BJ (cell line): ENCODE measurements around the gene PRTG. TPM values are rescaled to one million over a fixed set of nuclear protein-coding genes. Genes with fewer than 3 reads are reported as not detected.

Source experiments
- CTCF ChIA-PET: fragments of 350-600 bp; formaldehyde crosslinking; extraction: SDS; loops from one replicate; lab custom pipeline; 2021; ENCODE audit warnings: antibody characterized with exemption, inconsistent platforms; lab: Yijun Ruan, JAX
- POLR2A ChIA-PET: fragments of 300-600 bp; sonication (Branson Sonifier 250); formaldehyde crosslinking; extraction: SDS; loops from one replicate; lab custom pipeline; 2021; ENCODE audit warnings: antibody characterized with exemption; lab: Charles Lee
- DNase-seq: peaks from one replicate; pipeline ENCODE4 v3.0.0-alpha.2; 2011; ENCODE audit warnings: low read depth
- H3K27me3 ChIP-seq: 2 replicates; pipeline ENCODE4 v1.6.0; 2011; ENCODE audit warnings: low read length; ENCODE audit not compliant: control insufficient read depth, insufficient read depth
- H3K36me3 ChIP-seq: 2 replicates; pipeline ENCODE4 v1.5.1; 2011; ENCODE audit warnings: low read length; ENCODE audit not compliant: control insufficient read depth, insufficient read depth
- H3K4me3 ChIP-seq: 2 replicates; pipeline ENCODE4 v1.5.1; 2011; ENCODE audit warnings: low read depth, mild to moderate bottlenecking, control low read depth, low read length
- CTCF ChIP-seq: IDR thresholded peaks from 2 replicates; pipeline ENCODE4 v1.5.1; 2011; ENCODE audit warnings: low read depth, mild to moderate bottlenecking, control low read depth, inconsistent platforms, low read length, moderate library complexity; ENCODE audit not compliant: insufficient read depth
- polyA plus RNA-seq: library from polyadenylated mRNA; depleted of rRNA; stranded (reverse); fragments of >200 nt; gene quantifications from 2 replicates; pipeline ENCODE4 v1.2.3, GENCODE V29; 2011

Gene PRTG
- polyA plus RNA-seq, 1 experiment: 0.94 TPM

GRCh38 chr15:55586808-55587207, 156.1 kb downstream of the PRTG start:
- Histone ChIP-seq H3K36me3 (no peaks in the 10 kb centered on the region), H3K27me3 (no peaks in the 10 kb centered on the region), H3K4me3 (peak overlapping the region; percentile 74)
- no peak for TF ChIP-seq CTCF
- POLR2A ChIA-PET: no interaction called here
- DNase-seq: no peak
- CTCF ChIA-PET: interaction anchor here (2.0 kb wide), 1 partner anchor 60 kb away, joined by 5 read pairs; no protein-coding TSS in a partner anchor

- POLR2A ChIA-PET: no interaction called here
- no peak for DNase-seq
- TF ChIP-seq CTCF: no peak
- Histone ChIP-seq H3K27me3 (no peaks in the 10 kb centered on the region), H3K36me3 (no peaks in the 10 kb centered on the region), H3K4me3 (no peak overlapping the region)
- CTCF ChIA-PET: interaction anchor here (0.7 kb wide), 1 partner anchor 9 kb away, joined by 3 read pairs; no protein-coding TSS in a partner anchor
Measured at GRCh38 chr15:55576943-55577342, 166.0 kb downstream of the PRTG start.

- Histone ChIP-seq H3K4me3 (no peak overlapping the region), H3K27me3 (no peaks in the 10 kb centered on the region), H3K36me3 (no peaks in the 10 kb centered on the region)
- POLR2A ChIA-PET: no interaction called here
- CTCF ChIA-PET: no interaction called here
- DNase-seq: no peak
- TF ChIP-seq CTCF: no peak
Measured at GRCh38 chr15:55574096-55574495, 168.9 kb downstream of the PRTG start.

- ChIA-PET POLR2A (no interaction called here), CTCF (interaction anchor here (0.6 kb wide), 1 partner anchor 36 kb away, joined by 3 read pairs; no protein-coding TSS in a partner anchor)
- no peak for TF ChIP-seq CTCF
- no peaks in the 10 kb centered on the region for H3K36me3 ChIP-seq
- DNase-seq: no peak
- H3K4me3 ChIP-seq: no peak overlapping the region
- no peaks in the 10 kb centered on the region for H3K27me3 ChIP-seq
Measured at GRCh38 chr15:55573224-55573623, 169.7 kb downstream of the PRTG start.

GRCh38 chr15:55564347-55565145, 178.4 kb downstream of the PRTG start:
- Histone ChIP-seq H3K4me3 (no peak overlapping the region), H3K36me3 (no peaks in the 10 kb centered on the region), H3K27me3 (no peaks in the 10 kb centered on the region)
- 0 out of 2 replicates have a peak, but pooled peaks have one; percentile 4 for TF ChIP-seq CTCF
- no peak for DNase-seq
- POLR2A ChIA-PET: no interaction called here
- CTCF ChIA-PET: interaction anchor here (1.0 kb wide), 1 partner anchor 11 kb away, joined by 6 read pairs; no protein-coding TSS in a partner anchor
